ENCODE data around the gene ZNF674.
A peak's percentile ranks its signal among the peaks of the same experiment; 100 is the strongest.

The ZNF674 gene

GRCh38 chrX:46545111-46546005, at the start of gene ZNF674:
ZNF674 (minus strand) TSS chrX:46545421; CDS start chrX:46542087, 3,334 bp downstream.
- DNase-seq = peak; percentile 42

- no peak for DNase-seq
These were observed 44.9 kb upstream of the ZNF674 start for GRCh38 chrX:46589977-46590723.

- DNase-seq = no peak
These were observed 43.0 kb upstream of the ZNF674 start for GRCh38 chrX:46588263-46588662.

GRCh38 chrX:46587753-46588171, 42.5 kb upstream of the ZNF674 start:
- DNase-seq = no peak

GRCh38 chrX:46587158-46587557, 41.9 kb upstream of the ZNF674 start:
- no peak for DNase-seq

GRCh38 chrX:46584736-46585135, 39.5 kb upstream of the ZNF674 start:
- DNase-seq = no peak

GRCh38 chrX:46582966-46583365, 37.7 kb upstream of the ZNF674 start:
- DNase-seq = no peak

- DNase-seq = no peak
These were observed 37.1 kb upstream of the ZNF674 start for GRCh38 chrX:46582325-46582724.

- no peak for DNase-seq
These were observed 35.4 kb upstream of the ZNF674 start for GRCh38 chrX:46580613-46581012.

- DNase-seq = no peak
These were observed 34.0 kb upstream of the ZNF674 start for GRCh38 chrX:46579250-46579649.

- no peak for DNase-seq
These were observed 32.2 kb upstream of the ZNF674 start for GRCh38 chrX:46577221-46578005.

- DNase-seq = no peak
These were observed 31.2 kb upstream of the ZNF674 start for GRCh38 chrX:46576458-46576857.

- no peak for DNase-seq
These were observed 30.8 kb upstream of the ZNF674 start for GRCh38 chrX:46575991-46576392.

- no peak for DNase-seq
These were observed 30.4 kb upstream of the ZNF674 start for GRCh38 chrX:46575586-46575985.

GRCh38 chrX:46574774-46575381, 29.7 kb upstream of the ZNF674 start:
- no peak for DNase-seq

GRCh38 chrX:46573892-46574773, 28.9 kb upstream of the ZNF674 start:
- DNase-seq = no peak

GRCh38 chrX:46573331-46573891, 28.2 kb upstream of the ZNF674 start, which contains the start of gene CHST7:
CHST7 (plus strand) TSS chrX:46573765; CDS start chrX:46573932, 167 bp downstream.
- no peak for DNase-seq

GRCh38 chrX:46572340-46572936, 27.2 kb upstream of the ZNF674 start:
- DNase-seq = no peak

GRCh38 chrX:46571423-46572339, 26.5 kb upstream of the ZNF674 start:
- DNase-seq = no peak

- no peak for DNase-seq
These were observed 24.4 kb upstream of the ZNF674 start for GRCh38 chrX:46569621-46570020.
